Limb (tissue), 2 donors: Measurements from ENCODE around the gene PANK4.
"Not testable (repeated sequence)": the region's sequence is repeated elsewhere in the genome, so short reads cannot be mapped to it uniquely, and the experiment has no call there.

Source experiments
- DNase-seq, 2 donors: peaks; one replicate each; pipeline ENCODE4 v3.0.0-alpha.2; 2016; ENCODE audit errors: extremely low spot score in 2 of 2

Gene PANK4

GRCh38 chr1:2558861-2559260 is 32.5 kb upstream of the PANK4 start:
- DNase-seq, result no peak

- peak in 1 of 2 donors; percentile 23 for DNase-seq
Measured at GRCh38 chr1:2558420-2558819, 32.0 kb upstream of the PANK4 start.

- no peak for DNase-seq
Measured at GRCh38 chr1:2557482-2558400, 31.3 kb upstream of the PANK4 start.

GRCh38 chr1:2556678-2557481 is 30.5 kb upstream of the PANK4 start:
- DNase-seq, result no peak

- DNase-seq, result peak in 1 of 2 donors; percentile 59
Measured at GRCh38 chr1:2556277-2556677, 29.9 kb upstream of the PANK4 start, which contains the start of gene TNFRSF14. TNFRSF14 (plus strand) TSS chr1:2556371; CDS start chr1:2556665, 294 bp downstream.

GRCh38 chr1:2555634-2556276 is 29.4 kb upstream of the PANK4 start:
- no peak for DNase-seq

GRCh38 chr1:2554621-2555387 is 28.4 kb upstream of the PANK4 start:
- DNase-seq, result no peak

- no peak for DNase-seq
Measured at GRCh38 chr1:2553871-2554620, 27.6 kb upstream of the PANK4 start.

- DNase-seq, result not testable (repeated sequence)
Measured at GRCh38 chr1:2553076-2553475, 26.7 kb upstream of the PANK4 start.

- no peak for DNase-seq
Measured at GRCh38 chr1:2552189-2552588, 25.8 kb upstream of the PANK4 start.

GRCh38 chr1:2551544-2551943 is 25.1 kb upstream of the PANK4 start:
- not testable (repeated sequence) for DNase-seq

GRCh38 chr1:2550309-2550861 is 24.0 kb upstream of the PANK4 start:
- DNase-seq, result not testable (repeated sequence)

- not testable (repeated sequence) for DNase-seq
Measured at GRCh38 chr1:2549367-2550029, 23.1 kb upstream of the PANK4 start.

- peak; percentile 50 to 86 for DNase-seq
Measured at GRCh38 chr1:2548068-2548589, 21.7 kb upstream of the PANK4 start.

GRCh38 chr1:2547210-2548067 is 21.0 kb upstream of the PANK4 start:
- DNase-seq, result no peak

- DNase-seq, result peak; percentile 49 to 56
Measured at GRCh38 chr1:2546515-2547209, 20.3 kb upstream of the PANK4 start.

GRCh38 chr1:2545754-2546514 is 19.5 kb upstream of the PANK4 start:
- peak; percentile 44 to 84 for DNase-seq
